NCI-H2196 treated with DMSO at 0.1 percent for 48 hours (cell line): ENCODE data around the gene LAMC2.
A peak's percentile ranks its signal among the peaks of the same experiment; 100 is the strongest.

ENCODE experiments used
- DNase-seq: peaks from one replicate; lab custom pipeline; 2025; ENCODE audit not compliant: unreplicated experiment; lab: John Stamatoyannopoulos, UW

LAMC2 gene

GRCh38 chr1:183168308-183168707 lies 17.8 kb upstream of the LAMC2 start:
- no peak for DNase-seq

- DNase-seq: no peak
Observed at GRCh38 chr1:183173828-183174227, 12.2 kb upstream of the LAMC2 start.

DNA sequence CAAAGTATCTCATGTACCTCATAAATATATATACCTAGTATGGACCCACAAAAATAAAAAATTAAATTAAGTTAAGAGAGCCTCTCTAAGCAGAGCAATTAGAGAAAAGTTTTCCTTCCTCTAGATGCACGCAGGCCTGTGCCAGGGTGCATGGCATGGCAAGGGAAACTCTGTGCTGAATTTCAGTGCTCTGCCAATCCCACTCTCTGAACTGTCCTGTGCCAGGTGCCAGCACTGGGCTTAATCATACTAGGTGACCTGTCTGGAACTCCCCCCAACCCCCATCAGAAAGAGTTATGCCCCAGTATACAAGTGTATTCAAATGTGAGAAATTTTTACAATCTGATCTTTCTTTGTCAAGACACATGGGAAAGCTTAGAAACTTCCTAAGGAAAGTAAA lies 10.4 kb upstream of the LAMC2 start:
- DNase-seq: no peak

- DNase-seq: no peak
Observed at GRCh38 chr1:183178545-183178944, 7.5 kb upstream of the LAMC2 start.

- DNase-seq: no peak
Observed at GRCh38 chr1:183179033-183179432, 7.0 kb upstream of the LAMC2 start.

- peak; percentile 55 for DNase-seq
Observed at GRCh38 chr1:183180218-183180617, 5.8 kb upstream of the LAMC2 start.

- peak; percentile 11 for DNase-seq
Observed at GRCh38 chr1:183180634-183181056, 5.4 kb upstream of the LAMC2 start.

GRCh38 chr1:183186841-183187240 lies 777 bp downstream of the LAMC2 start:
- DNase-seq: no peak

DNA sequence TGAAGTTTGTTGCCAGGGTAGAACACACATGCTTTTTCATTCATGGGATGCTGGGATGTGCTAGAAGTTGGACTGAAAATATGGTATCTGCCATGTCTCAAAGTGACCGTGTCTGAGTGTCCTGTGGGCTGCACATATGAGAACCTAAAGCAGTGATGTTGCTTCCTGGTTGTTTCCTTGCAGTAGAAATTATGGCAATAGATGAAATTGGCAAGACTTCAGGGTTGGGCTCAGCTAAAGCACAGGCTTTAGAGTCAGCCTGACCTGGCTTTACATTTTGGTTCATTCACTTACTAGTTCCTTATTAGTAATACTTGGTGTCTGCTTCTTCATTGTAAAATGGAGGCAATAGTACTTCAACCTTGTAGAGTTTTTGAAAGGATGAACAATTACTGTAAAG lies 2.2 kb downstream of the LAMC2 start:
- no peak for DNase-seq

DNA sequence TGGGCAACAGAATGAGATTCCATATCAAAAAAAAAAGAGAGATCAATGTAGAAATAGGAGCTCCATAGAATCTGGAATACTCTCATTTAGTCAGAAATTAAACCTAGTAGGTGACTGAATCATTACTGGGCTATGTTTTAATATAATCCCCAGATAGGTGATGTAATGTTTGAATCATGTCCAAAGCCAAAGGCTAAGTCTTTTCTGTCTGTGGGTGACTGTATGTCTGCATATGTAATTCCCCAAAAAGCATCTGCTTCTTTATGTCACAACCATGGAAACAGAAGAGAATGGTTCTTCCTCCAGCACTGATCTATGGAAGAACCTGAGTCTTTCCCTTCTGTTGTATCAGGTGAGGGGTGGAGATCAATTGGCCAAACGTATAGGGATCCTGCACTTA lies 5.8 kb downstream of the LAMC2 start:
- DNase-seq: no peak

DNA sequence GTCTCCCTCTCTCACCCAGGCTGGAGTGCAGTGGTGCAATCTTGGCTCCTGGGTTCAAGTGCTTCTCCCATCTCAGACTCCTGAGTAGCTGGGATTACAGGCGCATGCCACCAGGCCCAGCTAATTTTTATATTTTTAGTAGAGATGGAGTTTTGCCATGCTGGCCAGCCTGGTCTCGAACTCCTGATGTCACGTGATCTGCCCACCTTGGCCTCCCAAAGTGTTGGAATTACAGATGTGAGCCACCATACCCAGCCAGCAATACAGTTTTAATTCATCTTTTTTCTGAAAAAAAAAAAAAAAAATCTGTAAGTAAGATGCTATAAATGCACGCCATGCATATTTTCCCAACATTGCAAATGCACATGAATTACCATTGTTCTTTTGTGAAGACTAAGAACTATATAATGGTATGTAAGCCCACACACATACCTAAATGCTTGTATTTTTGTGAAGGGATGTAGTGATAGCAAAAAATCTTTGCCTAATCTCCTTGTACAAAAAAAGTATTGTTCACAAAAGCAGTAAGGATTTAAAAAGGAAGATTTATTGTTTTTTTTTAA lies 8.0 kb downstream of the LAMC2 start:
- no peak for DNase-seq

DNA sequence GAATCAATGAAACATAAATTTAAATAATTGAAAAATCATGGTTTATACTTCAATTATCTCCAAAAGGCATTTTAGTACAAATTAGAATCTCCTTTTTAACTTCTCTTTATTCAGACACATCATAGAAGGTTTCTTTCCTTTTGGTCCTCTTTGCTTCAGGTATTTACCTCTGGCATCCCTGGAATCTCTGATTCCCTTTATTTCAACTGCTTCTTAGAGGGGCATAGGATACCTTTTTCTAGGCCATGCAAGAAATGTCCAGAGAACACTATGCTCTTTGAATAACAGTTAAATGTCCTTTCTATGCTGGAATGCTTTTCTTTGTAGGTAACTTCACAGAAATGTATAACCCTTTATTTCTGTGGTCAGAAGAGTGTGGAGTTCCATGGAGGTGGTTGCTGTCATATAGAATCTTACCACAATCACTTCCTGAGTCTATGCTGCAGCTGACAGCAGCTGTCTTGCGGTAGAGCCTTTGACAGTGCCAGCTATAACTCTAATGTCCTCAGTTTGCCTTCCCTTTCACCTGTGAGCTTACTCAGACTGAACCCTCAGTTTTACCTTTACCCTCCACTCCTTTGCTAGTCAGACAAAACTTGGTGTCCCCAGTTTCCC lies 8.6 kb downstream of the LAMC2 start:
- DNase-seq: no peak

DNA sequence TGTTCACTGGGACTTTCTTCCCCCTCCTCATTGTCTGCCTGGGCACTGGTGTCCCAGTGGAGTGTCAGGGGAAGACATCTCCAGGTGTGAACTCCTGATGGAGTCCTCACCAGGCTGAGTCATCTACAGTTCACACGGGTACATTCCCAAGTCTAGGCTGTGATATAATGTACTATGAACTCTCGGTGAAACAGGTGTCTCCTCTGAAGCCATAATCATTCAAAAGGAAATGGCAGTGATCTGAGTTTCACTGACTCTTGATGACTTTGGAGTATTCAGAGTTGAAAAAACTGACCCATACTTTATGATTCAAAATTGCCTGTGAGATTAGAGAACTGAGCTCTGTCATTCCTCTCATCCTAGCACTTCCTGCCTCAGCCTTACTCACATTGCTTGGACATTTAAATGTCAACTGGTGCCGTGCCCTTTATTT lies 9.1 kb downstream of the LAMC2 start:
- no peak for DNase-seq

- no peak for DNase-seq
Observed at GRCh38 chr1:183197762-183198161, 11.7 kb downstream of the LAMC2 start.

DNA sequence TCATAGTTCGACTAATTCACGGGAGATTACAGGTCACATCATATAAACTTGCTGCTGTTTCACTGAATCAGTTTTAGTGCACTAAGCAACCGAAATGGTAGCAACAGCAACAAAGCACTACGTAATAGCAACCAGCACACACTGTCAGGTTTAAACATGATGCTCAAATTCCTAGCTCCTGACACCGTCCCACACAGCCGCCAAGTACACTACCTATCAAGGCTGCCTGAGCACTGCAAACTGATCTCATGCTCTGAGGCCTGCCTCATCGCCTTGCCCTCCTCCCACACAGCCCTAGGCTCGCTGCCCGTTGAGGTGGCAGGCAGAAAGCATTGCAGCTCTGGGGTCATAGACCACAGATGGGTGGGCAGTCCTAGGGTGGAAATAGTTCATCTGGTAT lies 12.4 kb downstream of the LAMC2 start:
- DNase-seq: no peak

GRCh38 chr1:183199304-183199703 lies 13.2 kb downstream of the LAMC2 start:
- no peak for DNase-seq

DNA sequence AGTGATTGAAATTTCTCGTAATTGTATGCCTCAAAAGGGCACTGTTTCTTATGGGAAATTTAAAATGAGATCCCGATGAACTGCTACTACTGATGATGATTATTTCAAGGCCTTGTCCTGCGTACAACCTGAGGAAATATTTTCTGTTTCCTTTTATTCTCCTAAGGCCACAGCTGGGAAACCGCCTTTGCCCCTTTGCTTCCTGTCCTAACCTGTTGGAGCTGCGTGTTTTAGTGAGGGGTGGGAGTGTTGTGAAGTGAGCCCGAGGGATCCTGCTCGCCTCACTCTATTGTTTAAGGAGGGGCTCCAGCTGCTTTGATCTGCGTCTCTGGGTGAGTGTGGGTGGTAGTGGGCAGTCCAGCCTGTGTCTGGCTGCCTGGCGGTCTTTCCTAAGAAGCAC lies 14.4 kb downstream of the LAMC2 start:
- no peak for DNase-seq

GRCh38 chr1:183203094-183203493 lies 17.0 kb downstream of the LAMC2 start:
- no peak for DNase-seq

- DNase-seq: no peak
Observed at GRCh38 chr1:183205196-183205781, 19.2 kb downstream of the LAMC2 start.

DNA sequence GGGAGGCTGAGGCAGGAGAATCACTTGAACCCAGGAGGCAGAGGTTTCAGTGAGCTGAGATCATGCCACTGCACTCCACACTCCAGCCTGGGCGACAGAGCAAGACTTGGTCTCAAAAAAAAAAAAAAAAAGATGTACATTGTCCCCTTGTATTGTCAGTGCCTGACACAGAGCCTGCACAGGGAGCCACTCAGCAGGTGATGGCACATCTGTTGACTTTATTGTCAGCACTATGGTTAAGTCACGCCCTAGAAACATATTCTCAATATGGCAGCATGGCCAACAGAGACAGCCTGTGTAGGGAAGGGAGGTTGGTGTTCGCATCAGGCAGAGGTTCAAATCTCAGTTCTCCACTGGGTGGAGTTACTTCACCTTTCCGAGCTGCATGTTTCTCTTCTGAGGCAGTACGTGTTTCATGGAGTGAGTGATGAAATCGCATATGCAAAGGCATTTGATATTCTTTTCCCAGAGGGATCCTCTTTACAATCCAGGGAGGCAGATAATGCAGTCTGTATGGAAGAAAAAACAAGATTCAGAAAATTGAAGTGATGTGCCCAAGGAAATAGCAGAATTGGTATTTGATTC lies 20.6 kb downstream of the LAMC2 start:
- no peak for DNase-seq

DNA sequence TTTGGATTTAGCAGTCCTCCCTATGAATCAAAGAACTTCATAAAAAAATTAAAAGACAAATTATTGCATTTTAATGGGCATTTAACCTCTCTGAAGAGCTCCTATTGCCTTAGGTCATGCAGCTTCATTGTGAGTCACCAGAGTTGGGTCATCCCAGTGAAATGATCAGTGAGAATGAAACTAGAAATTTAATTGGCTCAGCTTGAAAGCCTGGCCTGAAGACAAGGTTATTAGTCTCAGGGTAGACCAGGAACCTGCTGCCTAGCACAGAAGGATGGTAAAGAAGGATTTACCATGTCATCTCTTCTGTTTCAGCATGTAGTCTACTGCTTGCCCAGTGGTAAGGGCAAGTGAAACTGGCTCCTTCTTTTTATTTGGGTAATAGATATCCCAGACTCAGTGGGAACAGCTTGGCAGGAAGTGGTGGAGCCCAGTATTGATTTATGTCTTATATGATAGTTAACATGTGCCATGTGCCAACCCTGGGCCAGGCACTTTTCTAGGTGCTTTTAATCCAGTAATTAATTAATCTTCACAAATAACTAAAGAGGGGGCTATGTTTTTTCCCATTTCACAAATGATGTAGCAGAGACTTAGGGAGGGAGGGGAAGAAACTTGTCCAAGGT lies 23.6 kb downstream of the LAMC2 start:
- DNase-seq: peak; percentile 16

- no peak for DNase-seq
Observed at GRCh38 chr1:183210681-183211080, 24.6 kb downstream of the LAMC2 start.
